Peyer's patch (tissue), 4 donors: ENCODE results near the gene STK10.

Source experiments
- CTCF ChIP-seq, 6 experiments: fragments of 450-650 bp in 4 of 6; fragments of 200-600 bp in 2 of 6; sonication (generic) in 1 of 6; IDR thresholded peaks; one replicate each; pipeline ENCODE4 v1.5.1; 2017 to 2019; ENCODE audit warnings: antibody characterized with exemption in 6 of 6, mild to moderate bottlenecking in 3 of 6, moderate library complexity in 1 of 6
- POLR2A ChIP-seq, 2 donors: fragments of 450-650 bp; IDR thresholded peaks; one replicate each; pipeline ENCODE4 v1.5.1; 2017; ENCODE audit warnings: antibody characterized with exemption in 2 of 2, mild to moderate bottlenecking in 2 of 2, moderate library complexity in 2 of 2

- TF ChIP-seq CTCF (IDR thresholded peaks at IDR 0.05) (no peak), POLR2A (IDR thresholded peaks at IDR 0.05) (no peak)
Measured at GRCh38 chr5:172235132-172235780, 47.2 kb upstream of the STK10 start.
